ENCODE data around the gene ARHGAP21. TPM values are rescaled to one million over a fixed set of nuclear protein-coding genes. Genes with fewer than 3 reads are reported as not detected.

Gene ARHGAP21
- total RNA-seq, 4 donors from 2014 or later: 104 to 128 (median 114) TPM

DNA sequence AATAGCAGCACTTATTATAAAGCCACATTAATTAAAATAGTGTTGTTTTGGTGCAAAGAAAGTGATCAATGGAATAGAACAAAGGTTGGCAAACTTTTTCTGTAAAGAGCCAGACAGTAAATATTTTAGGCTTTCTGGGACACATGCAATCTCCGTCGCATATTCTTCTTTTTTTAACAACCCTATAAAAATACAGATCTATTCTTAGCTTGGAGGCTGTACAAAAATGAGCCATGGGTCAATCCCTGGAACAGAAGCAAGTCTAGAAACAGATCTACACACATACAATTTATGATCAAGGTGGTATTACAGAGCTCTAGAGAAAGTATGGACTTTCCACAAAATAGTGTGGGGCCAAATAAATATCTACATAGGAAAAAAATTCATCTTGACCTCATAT, 71.8 kb downstream of the ARHGAP21 start:
- TF ChIP-seq, protein P1, sequence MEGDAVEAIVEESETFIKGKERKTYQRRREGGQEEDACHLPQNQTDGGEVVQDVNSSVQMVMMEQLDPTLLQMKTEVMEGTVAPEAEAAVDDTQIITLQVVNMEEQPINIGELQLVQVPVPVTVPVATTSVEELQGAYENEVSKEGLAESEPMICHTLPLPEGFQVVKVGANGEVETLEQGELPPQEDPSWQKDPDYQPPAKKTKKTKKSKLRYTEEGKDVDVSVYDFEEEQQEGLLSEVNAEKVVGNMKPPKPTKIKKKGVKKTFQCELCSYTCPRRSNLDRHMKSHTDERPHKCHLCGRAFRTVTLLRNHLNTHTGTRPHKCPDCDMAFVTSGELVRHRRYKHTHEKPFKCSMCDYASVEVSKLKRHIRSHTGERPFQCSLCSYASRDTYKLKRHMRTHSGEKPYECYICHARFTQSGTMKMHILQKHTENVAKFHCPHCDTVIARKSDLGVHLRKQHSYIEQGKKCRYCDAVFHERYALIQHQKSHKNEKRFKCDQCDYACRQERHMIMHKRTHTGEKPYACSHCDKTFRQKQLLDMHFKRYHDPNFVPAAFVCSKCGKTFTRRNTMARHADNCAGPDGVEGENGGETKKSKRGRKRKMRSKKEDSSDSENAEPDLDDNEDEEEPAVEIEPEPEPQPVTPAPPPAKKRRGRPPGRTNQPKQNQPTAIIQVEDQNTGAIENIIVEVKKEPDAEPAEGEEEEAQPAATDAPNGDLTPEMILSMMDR (IDR thresholded peaks at IDR 0.05): no peak
- DNase-seq (ENCODE audit: low spot score): no peak
- ATAC-seq (ENCODE audit: low FRiP score): no peak

DNA sequence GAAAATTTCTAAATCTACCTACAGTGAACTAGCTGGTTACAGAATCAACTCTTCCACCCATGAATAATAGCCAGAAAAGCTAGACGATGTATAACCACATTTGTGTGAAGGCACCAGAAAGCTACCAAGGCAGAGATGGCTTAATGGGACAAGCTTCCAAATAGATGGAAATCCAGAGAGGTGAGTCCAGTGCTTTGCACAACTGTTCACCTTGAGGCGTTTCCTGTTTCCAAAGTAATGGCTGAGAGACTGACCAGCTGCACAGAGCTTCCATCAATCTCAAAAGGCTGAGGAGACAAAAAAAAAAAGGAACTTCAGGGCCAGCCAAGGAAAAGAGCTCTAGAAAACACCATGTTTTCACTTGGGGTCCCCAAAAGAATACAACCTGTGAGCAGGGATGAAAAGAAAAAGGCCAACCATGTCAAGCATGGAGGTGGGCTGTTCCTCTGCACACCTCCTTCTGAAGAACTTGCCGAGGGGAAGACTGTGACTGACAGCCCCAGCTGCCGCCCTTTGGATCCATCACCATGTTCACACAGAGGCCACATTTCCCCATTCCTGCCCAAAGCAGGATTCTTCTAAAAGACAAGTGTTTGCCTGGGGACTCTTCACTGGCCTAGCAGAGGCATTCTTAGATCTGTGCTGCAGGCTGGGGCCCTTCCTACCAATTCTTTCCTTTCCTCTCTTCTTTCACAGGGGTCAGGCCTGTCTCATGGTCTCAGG, 72.9 kb downstream of the ARHGAP21 start:
- ATAC-seq (ENCODE audit: low FRiP score): no peak
- DNase-seq (ENCODE audit: low spot score): no peak
- TF ChIP-seq, protein P1 (IDR thresholded peaks at IDR 0.05): no peak

DNA sequence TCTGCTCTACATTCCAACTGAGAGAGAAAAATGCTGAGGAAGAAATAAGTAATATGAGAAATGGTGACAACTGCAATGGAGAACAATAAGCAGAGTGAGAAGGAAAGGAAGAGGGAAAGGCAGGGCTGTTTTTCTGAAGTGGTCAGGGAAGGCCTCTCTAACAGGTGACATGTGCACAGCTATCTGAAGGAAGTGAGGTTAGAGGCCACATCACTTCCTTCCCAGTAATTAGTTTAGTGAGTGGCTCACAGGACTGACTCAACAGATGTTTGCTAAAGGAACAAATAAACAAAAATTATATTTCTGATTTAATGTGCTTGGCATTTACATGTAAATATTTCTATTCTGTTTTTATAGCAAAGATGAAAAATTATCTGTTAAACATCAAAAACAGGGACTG, 77.9 kb downstream of the ARHGAP21 start:
- DNase-seq (ENCODE audit: low spot score): no peak
- no peak for ATAC-seq (ENCODE audit: low FRiP score)
- TF ChIP-seq, protein P1 (IDR thresholded peaks at IDR 0.05): no peak

DNA sequence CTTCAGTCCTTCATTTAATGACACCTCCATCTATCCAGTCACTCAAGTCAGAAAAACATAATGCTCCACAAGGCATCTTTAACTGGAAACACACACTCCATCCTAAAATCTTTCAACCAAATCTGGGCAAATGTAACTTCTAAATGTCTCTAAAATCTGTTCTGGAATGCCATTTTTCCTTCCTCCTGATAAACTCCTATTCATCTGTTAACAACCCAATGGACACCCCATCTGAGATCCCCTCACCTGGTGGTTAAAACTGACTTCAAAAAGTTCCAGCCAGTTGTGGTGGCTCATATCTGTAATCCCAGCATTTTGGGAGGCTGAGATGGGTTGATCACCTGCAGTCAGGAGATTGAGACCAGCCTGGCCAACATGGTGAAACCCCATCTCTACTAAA, 78.7 kb downstream of the ARHGAP21 start:
- ATAC-seq (ENCODE audit: low FRiP score) (no peak), DNase-seq (ENCODE audit: low spot score) (no peak)
- TF ChIP-seq, protein P1 (IDR thresholded peaks at IDR 0.05): no peak

DNA sequence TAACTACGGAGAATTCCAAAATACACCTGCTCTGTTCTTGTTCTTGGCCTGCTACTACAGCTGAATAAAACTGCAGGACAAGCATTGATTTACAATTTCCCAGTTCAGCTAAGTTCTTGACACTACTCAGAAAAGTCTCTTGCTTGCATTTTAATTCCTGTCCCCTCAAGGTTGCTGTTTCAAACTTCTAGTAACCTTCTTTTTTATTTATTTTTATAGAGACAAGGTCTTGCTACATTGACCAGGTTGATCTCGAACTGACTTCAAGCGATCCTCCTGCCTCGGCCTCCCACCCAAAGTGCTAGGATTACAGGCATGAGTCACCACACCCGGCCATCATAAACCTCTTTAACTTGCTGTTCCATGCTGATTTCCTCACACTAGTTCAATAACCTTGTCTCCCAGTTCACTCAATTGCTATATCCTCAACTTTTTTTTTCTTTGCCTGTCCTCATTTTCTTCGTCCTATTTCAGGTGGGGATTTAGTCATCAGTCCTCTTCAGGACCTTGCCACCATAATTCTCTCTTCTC, 79.9 kb downstream of the ARHGAP21 start:
- ATAC-seq (ENCODE audit: low FRiP score): no peak
- TF ChIP-seq, protein P1 (IDR thresholded peaks at IDR 0.05): no peak
- no peak for DNase-seq (ENCODE audit: low spot score)

DNA sequence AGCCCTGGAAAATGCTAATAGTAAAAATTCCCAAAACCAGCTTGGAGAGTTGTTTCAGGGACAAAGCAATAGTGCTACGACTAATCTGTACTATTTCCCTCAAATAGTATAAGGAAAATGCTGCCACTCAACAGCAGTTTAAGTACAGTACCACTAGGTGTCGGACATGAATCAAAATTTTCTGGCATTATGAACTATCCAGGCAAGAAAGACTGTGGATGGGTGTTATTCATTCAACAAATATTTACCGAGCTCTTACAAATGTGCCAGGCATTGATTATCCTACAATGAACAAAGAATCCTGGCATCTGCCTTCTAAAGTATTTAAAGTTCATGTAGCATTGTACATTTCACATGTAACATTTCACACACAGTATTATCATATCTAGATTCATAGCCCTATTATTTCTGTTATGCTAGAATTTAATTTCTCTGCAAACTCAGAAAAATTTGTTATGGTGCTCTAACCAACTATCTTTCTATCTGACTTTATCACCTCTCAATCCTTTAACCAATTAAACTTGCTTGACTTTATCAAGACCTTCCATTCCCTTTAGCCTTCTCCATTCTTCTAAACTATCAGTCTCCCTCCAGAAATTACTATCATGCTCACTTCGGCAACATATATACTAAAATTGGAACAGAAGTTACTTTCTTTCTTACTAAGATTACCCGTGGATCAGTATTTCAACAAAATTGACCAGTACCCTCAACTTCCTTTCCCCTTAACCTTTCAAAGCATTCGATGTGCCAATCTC, 80.6 kb downstream of the ARHGAP21 start:
- TF ChIP-seq, protein P1 (IDR thresholded peaks at IDR 0.05): peak in 1 of 3 donors; percentile 49
- peak; percentile 95 for ATAC-seq (ENCODE audit: low FRiP score)
- DNase-seq (ENCODE audit: low spot score): no peak

Data from omental fat pad (tissue), 4 donors.